ENCODE results near the gene KLK5. TPM values are rescaled to one million over a fixed set of nuclear protein-coding genes. Genes with fewer than 3 reads are reported as not detected.

Gene KLK5
- total RNA-seq, 2 experiments from 2014 or later: not detected

DNA sequence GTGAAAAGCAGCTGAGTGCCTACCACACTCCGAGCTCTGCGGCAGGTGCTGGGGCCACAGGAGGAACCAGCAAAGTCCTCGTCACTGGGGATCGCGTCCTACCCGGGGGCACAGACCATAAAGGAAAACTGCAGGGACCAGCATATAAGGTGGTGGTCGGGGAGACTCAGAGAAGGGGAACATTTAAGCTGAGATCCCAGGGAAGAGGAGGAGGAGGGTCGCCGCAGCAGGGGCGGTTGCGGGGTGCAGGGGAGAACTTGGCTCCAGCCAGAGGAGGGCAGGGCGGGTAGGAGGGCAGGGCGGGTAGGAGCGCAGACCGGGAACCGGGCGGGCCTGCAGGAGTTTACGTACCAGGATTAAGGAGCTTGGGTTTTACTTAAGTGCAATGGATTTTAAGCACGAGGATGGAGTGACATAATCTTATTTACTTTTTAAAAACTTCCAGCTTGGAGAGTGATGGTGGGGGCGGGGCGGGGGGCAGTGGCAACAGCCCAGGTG lies 40.7 kb downstream of the KLK5 start:
- Histone ChIP-seq H3K36me3 (ENCODE audit: insufficient read depth, low read length) (no peaks in the 10 kb centered on the region), H3K9me3 (ENCODE audit: control insufficient read depth in 1 of 2, insufficient read depth in 1 of 2, low read length in 2 of 2) (peaks cover 0 to 26% of the 10 kb centered on the region in 2 experiments), H3K27me3 (ENCODE audit: control insufficient read depth in 1 of 2, insufficient read depth in 2 of 2, low read length in 2 of 2) (peaks cover 29 to 70% of the 10 kb centered on the region in 2 experiments), H3K4me3 (ENCODE audit: low read length) (no peak overlapping the region), H3K4me1 (ENCODE audit: insufficient read depth, low read length) (peaks cover 8% of the 10 kb centered on the region), H3K27ac (ENCODE audit: low read depth in 1 of 2, low read length in 2 of 2) (no peak overlapping the region)
- Mint-ChIP-seq H3K36me3 (ENCODE audit: low read depth) (no peaks in the 10 kb centered on the region), H3K4me1 (ENCODE audit: low read depth) (peaks cover 8% of the 10 kb centered on the region), H3K27me3 (peaks cover 10% of the 10 kb centered on the region), H3K27ac (no peak overlapping the region), H3K4me3 (no peak overlapping the region), H3K9me3 (no peaks in the 10 kb centered on the region)
- intact Hi-C loops (cut with DNase I, micrococcal nuclease): no loop called here
- TF ChIP-seq, protein P1, sequence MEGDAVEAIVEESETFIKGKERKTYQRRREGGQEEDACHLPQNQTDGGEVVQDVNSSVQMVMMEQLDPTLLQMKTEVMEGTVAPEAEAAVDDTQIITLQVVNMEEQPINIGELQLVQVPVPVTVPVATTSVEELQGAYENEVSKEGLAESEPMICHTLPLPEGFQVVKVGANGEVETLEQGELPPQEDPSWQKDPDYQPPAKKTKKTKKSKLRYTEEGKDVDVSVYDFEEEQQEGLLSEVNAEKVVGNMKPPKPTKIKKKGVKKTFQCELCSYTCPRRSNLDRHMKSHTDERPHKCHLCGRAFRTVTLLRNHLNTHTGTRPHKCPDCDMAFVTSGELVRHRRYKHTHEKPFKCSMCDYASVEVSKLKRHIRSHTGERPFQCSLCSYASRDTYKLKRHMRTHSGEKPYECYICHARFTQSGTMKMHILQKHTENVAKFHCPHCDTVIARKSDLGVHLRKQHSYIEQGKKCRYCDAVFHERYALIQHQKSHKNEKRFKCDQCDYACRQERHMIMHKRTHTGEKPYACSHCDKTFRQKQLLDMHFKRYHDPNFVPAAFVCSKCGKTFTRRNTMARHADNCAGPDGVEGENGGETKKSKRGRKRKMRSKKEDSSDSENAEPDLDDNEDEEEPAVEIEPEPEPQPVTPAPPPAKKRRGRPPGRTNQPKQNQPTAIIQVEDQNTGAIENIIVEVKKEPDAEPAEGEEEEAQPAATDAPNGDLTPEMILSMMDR (IDR thresholded peaks at IDR 0.05): no peak
- ATAC-seq (ENCODE audit: poor library complexity) (no peak), DNase-seq (no peak)
- POLR2A ChIA-PET: no interaction called here
- CTCF ChIA-PET: no interaction called here

DNA sequence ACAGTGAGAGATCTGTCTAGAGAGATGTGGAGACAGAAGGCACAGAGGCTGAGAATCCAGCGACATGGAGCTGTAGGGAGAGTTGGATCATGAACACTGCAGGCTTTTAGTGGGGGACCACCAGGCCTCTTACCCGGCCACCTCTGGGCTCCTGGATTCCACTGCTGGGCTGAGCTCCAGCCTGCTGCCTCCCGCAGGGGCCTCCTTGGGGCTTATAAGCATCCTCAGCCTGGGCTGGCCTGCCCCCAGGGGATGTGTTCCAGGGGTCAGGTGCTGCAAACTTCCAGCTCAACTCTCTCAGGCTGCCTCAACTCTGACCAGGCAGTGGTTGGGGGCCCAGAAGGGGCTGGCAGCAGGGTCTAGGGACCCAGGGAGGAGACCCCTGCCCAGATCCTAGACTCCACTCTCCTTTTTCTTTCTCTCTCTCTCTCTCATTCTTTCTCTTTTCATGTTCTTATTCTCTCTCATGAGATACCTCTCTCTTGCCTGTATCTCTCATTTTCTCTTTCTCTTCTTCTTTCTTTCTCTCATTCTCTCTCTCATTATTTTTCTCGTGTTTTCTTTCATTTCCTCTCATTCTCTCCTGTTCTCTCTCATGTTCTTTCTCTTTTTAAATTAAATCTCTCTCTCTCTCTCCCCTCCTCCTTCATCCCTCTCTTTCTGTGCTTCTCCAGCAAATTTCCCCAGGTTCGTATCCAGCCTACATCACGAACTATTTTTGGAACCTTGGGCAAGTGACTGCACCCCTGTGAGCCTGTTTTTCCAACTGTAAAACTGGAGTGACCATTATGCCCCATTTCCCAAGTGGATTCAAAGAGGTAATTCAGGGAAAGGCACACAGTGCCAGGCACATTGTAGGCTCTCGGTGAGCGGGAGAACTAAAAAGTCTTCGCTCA lies 41.4 kb downstream of the KLK5 start, which contains the start of gene KLK4:
TSS of gene KLK4 (minus strand) at position 190 of the 896 bp plus-strand sequence. CDS start 657 bp downstream, outside the sequence.
- no peak within 1 kb of the TSS for H3K4me3 Mint-ChIP-seq
- no peaks in the 10 kb centered on the region for H3K36me3 Mint-ChIP-seq (ENCODE audit: low read depth)
- no peak within 1 kb of the TSS for H3K4me3 ChIP-seq (ENCODE audit: low read length)
- POLR2A ChIA-PET: no interaction called here
- intact Hi-C loops (cut with DNase I, micrococcal nuclease): no loop called here
- H3K36me3 ChIP-seq (ENCODE audit: insufficient read depth, low read length): no peaks in the 10 kb centered on the region
- TF ChIP-seq, protein P1 (IDR thresholded peaks at IDR 0.05): no peak
- peaks cover 6% of the 10 kb centered on the region for H3K27me3 Mint-ChIP-seq
- no peak for ATAC-seq (ENCODE audit: poor library complexity)
- DNase-seq: no peak
- peaks cover 8% of the 10 kb centered on the region for H3K4me1 ChIP-seq (ENCODE audit: insufficient read depth, low read length)
- no peak within 1 kb of the TSS for H3K27ac ChIP-seq (ENCODE audit: low read depth in 1 of 2, low read length in 2 of 2)
- CTCF ChIA-PET: no interaction called here
- H3K27ac Mint-ChIP-seq: no peak within 1 kb of the TSS
- H3K9me3 Mint-ChIP-seq: no peaks in the 10 kb centered on the region
- H3K4me1 Mint-ChIP-seq (ENCODE audit: low read depth): peaks cover 8% of the 10 kb centered on the region
- peaks cover 28 to 63% of the 10 kb centered on the region in 2 experiments for H3K27me3 ChIP-seq (ENCODE audit: control insufficient read depth in 1 of 2, insufficient read depth in 2 of 2, low read length in 2 of 2)
- H3K9me3 ChIP-seq (ENCODE audit: control insufficient read depth in 1 of 2, insufficient read depth in 1 of 2, low read length in 2 of 2): peaks cover 0 to 26% of the 10 kb centered on the region in 2 experiments

DNA sequence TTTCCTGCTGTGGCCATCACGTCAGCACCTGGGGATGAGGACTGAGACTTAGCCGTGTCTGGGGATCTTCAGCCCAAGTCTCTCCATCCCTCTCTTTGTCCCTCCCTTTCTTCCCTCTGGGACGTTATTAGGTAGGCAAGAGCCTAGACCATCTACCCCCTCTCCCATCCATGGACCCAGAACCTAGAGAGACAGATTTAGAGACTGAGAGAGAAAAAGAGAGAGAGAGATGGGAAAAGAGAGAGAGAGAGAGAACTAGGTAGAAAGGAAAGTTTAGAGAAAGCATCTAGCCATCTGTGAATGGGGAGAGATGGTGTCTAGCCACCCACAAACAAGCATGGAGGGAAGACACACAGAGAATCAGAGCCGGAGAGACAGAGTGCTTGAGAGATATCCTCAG lies 42.1 kb downstream of the KLK5 start:
- POLR2A ChIA-PET: no interaction called here

More for the DNA sequence above, 42.1 kb downstream of the KLK5 start:
- intact Hi-C loops (cut with DNase I, micrococcal nuclease): no loop called here
- H3K9me3 Mint-ChIP-seq: no peaks in the 10 kb centered on the region
- no peaks in the 10 kb centered on the region for H3K36me3 Mint-ChIP-seq (ENCODE audit: low read depth)
- Histone ChIP-seq H3K4me3 (ENCODE audit: low read length) (no peak overlapping the region), H3K9me3 (ENCODE audit: control insufficient read depth in 1 of 2, insufficient read depth in 1 of 2, low read length in 2 of 2) (peaks cover 0 to 26% of the 10 kb centered on the region in 2 experiments), H3K27me3 (ENCODE audit: control insufficient read depth in 1 of 2, insufficient read depth in 2 of 2, low read length in 2 of 2) (peaks cover 32 to 65% of the 10 kb centered on the region in 2 experiments), H3K27ac (ENCODE audit: low read depth in 1 of 2, low read length in 2 of 2) (no peak overlapping the region), H3K4me1 (ENCODE audit: insufficient read depth, low read length) (peaks cover 8% of the 10 kb centered on the region), H3K36me3 (ENCODE audit: insufficient read depth, low read length) (no peaks in the 10 kb centered on the region)
- H3K4me3 Mint-ChIP-seq: no peak overlapping the region
- ATAC-seq (ENCODE audit: poor library complexity): no peak
- DNase-seq: no peak
- H3K27me3 Mint-ChIP-seq: peaks cover 7% of the 10 kb centered on the region
- CTCF ChIA-PET: no interaction called here
- TF ChIP-seq, protein P1 (IDR thresholded peaks at IDR 0.05): no peak
- H3K4me1 Mint-ChIP-seq (ENCODE audit: low read depth): peaks cover 8% of the 10 kb centered on the region
- H3K27ac Mint-ChIP-seq: no peak overlapping the region

Data from CD4-positive, alpha-beta T cell (primary cell).